GM04503 (cell line): Measurements from ENCODE around the gene DQX1.
"Not testable (repeated sequence)": the region's sequence is repeated elsewhere in the genome, so short reads cannot be mapped to it uniquely, and the experiment has no call there.

Experiments used
- DNase-seq: peaks from one replicate; pipeline ENCODE4 v3.0.0-alpha.2; 2012; ENCODE audit warnings: low read depth

Gene DQX1

GRCh38 chr2:74496997-74497776 is 28.8 kb downstream of the DQX1 start:
- no peak for DNase-seq

GRCh38 chr2:74495440-74495839 is 30.6 kb downstream of the DQX1 start:
- DNase-seq: no peak

- no peak for DNase-seq
Measured at GRCh38 chr2:74493546-74493945, 32.5 kb downstream of the DQX1 start.

- DNase-seq: no peak
Measured at GRCh38 chr2:74491648-74492544, 34.1 kb downstream of the DQX1 start.

GRCh38 chr2:74489906-74490305 is 36.1 kb downstream of the DQX1 start:
- no peak for DNase-seq

GRCh38 chr2:74488643-74489481 is 37.2 kb downstream of the DQX1 start:
- no peak for DNase-seq

- DNase-seq: no peak
Measured at GRCh38 chr2:74486141-74486540, 39.9 kb downstream of the DQX1 start.

GRCh38 chr2:74483675-74484164 is 42.3 kb downstream of the DQX1 start:
- not testable (repeated sequence) for DNase-seq

GRCh38 chr2:74482801-74483674 is 43.0 kb downstream of the DQX1 start, which contains the start of the genes CCDC142 and TTC31:
CCDC142 (minus strand) TSS chr2:74482998; CDS start chr2:74482837, 161 bp downstream.
TTC31 (plus strand) TSS chr2:74483081; CDS start chr2:74483096, 15 bp downstream.
- peak; percentile 84 for DNase-seq

GRCh38 chr2:74481961-74482800 is 43.9 kb downstream of the DQX1 start:
- no peak for DNase-seq

- no peak for DNase-seq
Measured at GRCh38 chr2:74481431-74481830, 44.6 kb downstream of the DQX1 start.

- DNase-seq: no peak
Measured at GRCh38 chr2:74474899-74475298, 51.1 kb downstream of the DQX1 start.

- DNase-seq: no peak
Measured at GRCh38 chr2:74474481-74474880, 51.5 kb downstream of the DQX1 start.

- DNase-seq: no peak
Measured at GRCh38 chr2:74472945-74473258, 53.1 kb downstream of the DQX1 start.

GRCh38 chr2:74472086-74472944 is 53.7 kb downstream of the DQX1 start, which contains the start of gene MRPL53:
MRPL53 (minus strand) TSS chr2:74472680; CDS start chr2:74472660, 20 bp downstream.
- peak; percentile 67 for DNase-seq

- no peak for DNase-seq
Measured at GRCh38 chr2:74471332-74472065, 54.5 kb downstream of the DQX1 start.

GRCh38 chr2:74470742-74471141 is 55.3 kb downstream of the DQX1 start:
- not testable (repeated sequence) for DNase-seq
